HepG2 (cell line): ENCODE measurements around the gene HMHB1. TPM values are rescaled to one million over a fixed set of nuclear protein-coding genes. Genes with fewer than 3 reads are reported as not detected.

Experiments used
- ATAC-seq: fragments of 200-7000 bp; cut with Tn5 transposase; 3 replicates; pipeline ENCODE4 v1.9.1; 2020; ENCODE audit warnings: mild to moderate bottlenecking, moderate library complexity
- BruUV-seq: library from RNA; stranded (reverse); fragments of 400-500 nt; replicated peaks from 2 replicates; lab custom pipeline; 2021; lab: Mats Ljungman, UMichigan
- CTCF ChIA-PET: fragments of 300-600 bp; formaldehyde crosslinking; extraction: SDS; loops from one replicate; lab custom pipeline; 2021; ENCODE audit warnings: low total read pairs, inconsistent platforms, low intra/inter-chr PET ratio; lab: Yijun Ruan, JAX
- POLR2A ChIA-PET: fragments of 350-600 bp; sonication (Branson Sonifier 250); formaldehyde crosslinking; loops from one replicate; lab custom pipeline; 2020; ENCODE audit warnings: antibody characterized with exemption, inconsistent platforms; lab: Yijun Ruan, JAX
- DNase-seq: peaks from one replicate; pipeline ENCODE4 v3.0.0-alpha.2; 2015; ENCODE audit warnings: low spot score
- FAIRE-seq: peaks from 3 replicates; lab custom pipeline; 2011; peaks lifted over from hg19 to GRCh38; lab: Jason Lieb, UNC
- H2AFZ ChIP-seq: one replicate; pipeline ENCODE4 v1.6.1; 2011; ENCODE audit warnings: low read length, inconsistent platforms
- H3K27ac ChIP-seq: fragments of 300-600 bp; 3 replicates; pipeline ENCODE4 v1.8.0; 2011; ENCODE audit warnings: mixed run types, mild to moderate bottlenecking, mixed read lengths, low read length, inconsistent platforms; ENCODE audit not compliant: insufficient read depth; ENCODE audit errors: extremely low read length
- H3K27me3 ChIP-seq, 2 experiments: fragments of 200-600 bp in 1 of 2; 2 replicates in 1 of 2; 3 replicates in 1 of 2; pipeline versions ENCODE4 v1.6.0 to v1.8.0; 2011; ENCODE audit warnings: low read length in 2 of 2, mild to moderate bottlenecking in 2 of 2, moderate library complexity in 2 of 2, inconsistent platforms in 1 of 2; ENCODE audit not compliant: insufficient read depth in 2 of 2, control insufficient read depth in 1 of 2
- H3K36me3 ChIP-seq, 2 experiments: fragments of 200-600 bp in 1 of 2; replicated peaks in 1 of 2; 2 replicates in 1 of 2; 3 replicates in 1 of 2; pipeline versions ENCODE4 v1.5.1 to v1.8.0; 2011; ENCODE audit warnings: low read length in 2 of 2, inconsistent platforms in 1 of 2; ENCODE audit not compliant: insufficient read depth in 2 of 2, control insufficient read depth in 1 of 2
- H3K4me1 ChIP-seq: 2 replicates; pipeline ENCODE4 v1.5.1; 2012; ENCODE audit warnings: low read length, inconsistent platforms; ENCODE audit not compliant: insufficient read depth
- H3K4me2 ChIP-seq: 2 replicates; pipeline ENCODE4 v1.6.0; 2011; ENCODE audit warnings: low read depth, low read length, inconsistent platforms
- H3K4me3 ChIP-seq, 3 experiments: fragments of 200-600 bp in 1 of 3; sonication (generic), shearing (Covaris generic) in 1 of 3; replicated peaks in 1 of 3; 2 replicates each; pipeline ENCODE4 v1.5.1; 2011 to 2016; ENCODE audit warnings: low read length in 3 of 3, inconsistent platforms in 2 of 3, low read depth in 2 of 3, mild to moderate bottlenecking in 2 of 3, control low read depth in 1 of 3, mixed read lengths in 1 of 3; ENCODE audit not compliant: insufficient read depth in 1 of 3
- H3K79me2 ChIP-seq: one replicate; pipeline ENCODE4 v1.6.1; 2011; ENCODE audit warnings: low read length, inconsistent platforms; ENCODE audit not compliant: insufficient read depth
- H3K9ac ChIP-seq: 2 replicates; pipeline ENCODE4 v1.6.0; 2011; ENCODE audit warnings: mild to moderate bottlenecking, low read depth, low read length, inconsistent platforms; ENCODE audit not compliant: insufficient read depth
- H3K9me3 ChIP-seq: 2 replicates; pipeline ENCODE4 v1.5.1; 2012; ENCODE audit warnings: mild to moderate bottlenecking, low read length
- H4K20me1 ChIP-seq: 2 replicates; pipeline ENCODE4 v1.6.0; 2011; ENCODE audit warnings: inconsistent platforms, mild to moderate bottlenecking, low read length, moderate library complexity; ENCODE audit not compliant: insufficient read depth
- FOXA1 ChIP-seq, 2 experiments: fragments of 450-650 bp in 1 of 2; sonication (generic) in 1 of 2; formaldehyde crosslinking in 1 of 2; IDR thresholded peaks; 2 replicates each; pipeline versions ENCODE4 v1.4.0 to v1.6.1; 2016 to 2020; ENCODE audit warnings: missing genetic modification reagents in 1 of 2
- KLF11 ChIP-seq: IDR thresholded peaks from 2 replicates; pipeline ENCODE4 v1.6.1; 2016; ENCODE audit warnings: missing compliant biosample characterization
- NCOA5 ChIP-seq: sonication (generic); formaldehyde crosslinking; IDR thresholded peaks from 2 replicates; pipeline ENCODE4 v1.4.0; 2020; ENCODE audit warnings: missing genetic modification reagents
- NFATC3 ChIP-seq: sonication (generic); formaldehyde crosslinking; IDR thresholded peaks from 2 replicates; pipeline ENCODE4 v1.5.1; 2020; ENCODE audit warnings: mild to moderate bottlenecking, missing genetic modification reagents
- NR1H2 ChIP-seq: sonication (generic); formaldehyde crosslinking; IDR thresholded peaks from 2 replicates; pipeline ENCODE4 v1.8.1; 2022; ENCODE audit warnings: low read depth, missing genetic modification reagents, borderline replicate concordance
- SMAD1 ChIP-seq: sonication (generic); formaldehyde crosslinking; IDR thresholded peaks from 2 replicates; pipeline ENCODE4 v1.4.0; 2020; ENCODE audit warnings: missing genetic modification reagents, low read depth, mild to moderate bottlenecking, borderline replicate concordance
- SP5 ChIP-seq: IDR thresholded peaks from 2 replicates; pipeline ENCODE4 v1.6.1; 2016; ENCODE audit warnings: low read depth, borderline replicate concordance
- SRSF1 ChIP-seq: fragments of 200-400 bp; formaldehyde crosslinking; optimal IDR thresholded peaks from 2 replicates; pipeline ENCODE3; 2017; ENCODE audit warnings: mild to moderate bottlenecking, low read depth, low read length, moderate library complexity
- ZNF333 ChIP-seq: sonication (generic); formaldehyde crosslinking; IDR thresholded peaks from 2 replicates; pipeline ENCODE4 v1.4.0; 2020; ENCODE audit warnings: mild to moderate bottlenecking, missing genetic modification reagents, borderline replicate concordance
- ZNF777 ChIP-seq: sonication (generic); formaldehyde crosslinking; IDR thresholded peaks from 2 replicates; pipeline ENCODE4 v1.4.0; 2020; ENCODE audit warnings: missing genetic modification reagents
- WGBS: methylation state at CpG from one replicate; pipeline ENCODE4 v1.1.6; 2017; ENCODE audit warnings: low lambda C conversion rate; 5-methylcytosine and 5-hydroxymethylcytosine counted together
- in situ Hi-C: cut with HindIII; loops from 2 replicates; pipeline ENCODE4 v1.10.0; 2017; ENCODE audit warnings: low pct_unique_long_range_greater_than_20kb; ENCODE audit not compliant: extremely low pct_ligation_motif_present
- intact Hi-C: fragments of 100-400 bp; cut with micrococcal nuclease; formaldehyde crosslinking; loops from one replicate; pipeline ENCODE4 v1.10.0; 2022; ENCODE audit not compliant: unreplicated experiment
- polyA plus RNA-seq, 8 experiments: library from polyadenylated mRNA; depleted of rRNA in 3 of 8; stranded (reverse) in 7 of 8; unstranded in 1 of 8; fragments of >200 nt; fragmentation: Illumina TruSeq in 4 of 8; extraction: Trizol in 4 of 8; gene quantifications; 2 replicates each; pipeline versions ENCODE4 v1.2.1 to v1.2.3, GENCODE V29; 2011 to 2016; ENCODE audit warnings: low read depth in 4 of 8, missing spikeins in 1 of 8, mixed read lengths in 1 of 8; ENCODE audit not compliant: insufficient read depth in 1 of 8
- total RNA-seq, 5 experiments: library from RNA; depleted of rRNA; stranded (reverse); fragments of >200 nt; fragmentation: Illumina TruSeq; extraction: Trizol; gene quantifications; 2 replicates each; pipeline ENCODE4 v1.2.3, GENCODE V29; 2016; ENCODE audit warnings: low read depth in 1 of 5
- TF ChIP-seq, protein P1 (sequence below): sonication (generic); formaldehyde crosslinking; IDR thresholded peaks from 2 replicates; pipeline ENCODE4 v1.5.0; 2020; ENCODE audit warnings: missing genetic modification reagents, mild to moderate bottlenecking, borderline replicate concordance
- TF ChIP-seq, protein P2 (sequence below): sonication (generic); formaldehyde crosslinking; IDR thresholded peaks from 2 replicates; pipeline ENCODE4 v1.5.1; 2020; ENCODE audit warnings: mild to moderate bottlenecking, missing genetic modification reagents, moderate library complexity
- TF ChIP-seq, protein P3 (sequence below): sonication (generic); formaldehyde crosslinking; IDR thresholded peaks from 2 replicates; pipeline ENCODE4 v1.4.0; 2020; ENCODE audit warnings: missing genetic modification reagents

HMHB1 gene
- total and polyA plus RNA-seq, 2 of the 13 experiments (the other 11 are each of a cell fraction or from before 2014, with no cell fraction given) = not detected

GRCh38 chr5:143801252-143801939 is 10.6 kb upstream of the HMHB1 start:
- Histone ChIP-seq H3K9me3 (no peaks in the 10 kb centered on the region), H3K27me3 (0 out of 5 replicates have a peak, but pooled peaks cover 0 to 2% of the 10 kb centered on the region in 2 experiments), H3K27ac (no peak overlapping the region), H3K4me1 (no peaks in the 10 kb centered on the region), H3K4me3 (no peak overlapping the region), H3K9ac (no peak overlapping the region), H4K20me1 (no peaks in the 10 kb centered on the region; the same call in 1 of the 2 replicates), H3K79me2 (no peaks in the 10 kb centered on the region), H3K36me3 (no peaks in the 10 kb centered on the region), H2AFZ (no peak overlapping the region), H3K4me2 (no peak overlapping the region)
- DNase-seq (no peak), FAIRE-seq (no peak), ATAC-seq (no peak; the same call in 2 of the 3 replicates)
- TF ChIP-seq, protein P1, sequence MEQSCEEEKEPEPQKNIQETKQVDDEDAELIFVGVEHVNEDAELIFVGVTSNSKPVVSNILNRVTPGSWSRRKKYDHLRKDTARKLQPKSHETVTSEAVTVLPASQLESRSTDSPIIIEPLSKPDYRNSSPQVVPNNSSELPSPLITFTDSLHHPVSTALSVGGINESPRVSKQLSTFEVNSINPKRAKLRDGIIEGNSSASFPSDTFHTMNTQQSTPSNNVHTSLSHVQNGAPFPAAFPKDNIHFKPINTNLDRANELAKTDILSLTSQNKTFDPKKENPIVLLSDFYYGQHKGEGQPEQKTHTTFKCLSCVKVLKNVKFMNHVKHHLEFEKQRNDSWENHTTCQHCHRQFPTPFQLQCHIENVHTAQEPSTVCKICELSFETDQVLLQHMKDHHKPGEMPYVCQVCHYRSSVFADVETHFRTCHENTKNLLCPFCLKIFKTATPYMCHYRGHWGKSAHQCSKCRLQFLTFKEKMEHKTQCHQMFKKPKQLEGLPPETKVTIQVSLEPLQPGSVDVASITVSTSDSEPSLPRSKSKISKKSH (CRISPR knock-in tag) = no peak
- TF ChIP-seq ZNF777 = no peak
- no peak for TF ChIP-seq NFATC3 (CRISPR knock-in tag)
- no peak for TF ChIP-seq ZNF333 (CRISPR knock-in tag)
- no peak for TF ChIP-seq SRSF1
- no peak for TF ChIP-seq NCOA5
- no peak for TF ChIP-seq NR1H2 (CRISPR knock-in tag)
- TF ChIP-seq FOXA1 (IDR thresholded peaks at IDR 0.05) = no peak
- TF ChIP-seq FOXA1 (CRISPR knock-in tag; IDR thresholded peaks at IDR 0.05) = no peak
- no peak for TF ChIP-seq SP5 (CRISPR knock-in tag)
- no peak for TF ChIP-seq KLF11
- TF ChIP-seq, protein P2, sequence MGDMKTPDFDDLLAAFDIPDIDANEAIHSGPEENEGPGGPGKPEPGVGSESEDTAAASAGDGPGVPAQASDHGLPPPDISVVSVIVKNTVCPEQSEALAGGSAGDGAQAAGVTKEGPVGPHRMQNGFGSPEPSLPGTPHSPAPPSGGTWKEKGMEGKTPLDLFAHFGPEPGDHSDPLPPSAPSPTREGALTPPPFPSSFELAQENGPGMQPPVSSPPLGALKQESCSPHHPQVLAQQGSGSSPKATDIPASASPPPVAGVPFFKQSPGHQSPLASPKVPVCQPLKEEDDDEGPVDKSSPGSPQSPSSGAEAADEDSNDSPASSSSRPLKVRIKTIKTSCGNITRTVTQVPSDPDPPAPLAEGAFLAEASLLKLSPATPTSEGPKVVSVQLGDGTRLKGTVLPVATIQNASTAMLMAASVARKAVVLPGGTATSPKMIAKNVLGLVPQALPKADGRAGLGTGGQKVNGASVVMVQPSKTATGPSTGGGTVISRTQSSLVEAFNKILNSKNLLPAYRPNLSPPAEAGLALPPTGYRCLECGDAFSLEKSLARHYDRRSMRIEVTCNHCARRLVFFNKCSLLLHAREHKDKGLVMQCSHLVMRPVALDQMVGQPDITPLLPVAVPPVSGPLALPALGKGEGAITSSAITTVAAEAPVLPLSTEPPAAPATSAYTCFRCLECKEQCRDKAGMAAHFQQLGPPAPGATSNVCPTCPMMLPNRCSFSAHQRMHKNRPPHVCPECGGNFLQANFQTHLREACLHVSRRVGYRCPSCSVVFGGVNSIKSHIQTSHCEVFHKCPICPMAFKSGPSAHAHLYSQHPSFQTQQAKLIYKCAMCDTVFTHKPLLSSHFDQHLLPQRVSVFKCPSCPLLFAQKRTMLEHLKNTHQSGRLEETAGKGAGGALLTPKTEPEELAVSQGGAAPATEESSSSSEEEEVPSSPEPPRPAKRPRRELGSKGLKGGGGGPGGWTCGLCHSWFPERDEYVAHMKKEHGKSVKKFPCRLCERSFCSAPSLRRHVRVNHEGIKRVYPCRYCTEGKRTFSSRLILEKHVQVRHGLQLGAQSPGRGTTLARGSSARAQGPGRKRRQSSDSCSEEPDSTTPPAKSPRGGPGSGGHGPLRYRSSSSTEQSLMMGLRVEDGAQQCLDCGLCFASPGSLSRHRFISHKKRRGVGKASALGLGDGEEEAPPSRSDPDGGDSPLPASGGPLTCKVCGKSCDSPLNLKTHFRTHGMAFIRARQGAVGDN = no peak
- TF ChIP-seq, protein P3, sequence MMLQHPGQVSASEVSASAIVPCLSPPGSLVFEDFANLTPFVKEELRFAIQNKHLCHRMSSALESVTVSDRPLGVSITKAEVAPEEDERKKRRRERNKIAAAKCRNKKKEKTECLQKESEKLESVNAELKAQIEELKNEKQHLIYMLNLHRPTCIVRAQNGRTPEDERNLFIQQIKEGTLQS = no peak
- TF ChIP-seq SMAD1 (CRISPR knock-in tag) = no peak
- ChIA-PET POLR2A (no interaction called here), CTCF (no interaction called here)
- BruUV-seq = no TSS peak
- in situ Hi-C loops = loop anchor here (25.0 kb wide), 1 partner anchor 364 kb away; no protein-coding TSS in a partner anchor
- 37% methylated on average over 6 of the region's 6 CpGs for WGBS
- intact Hi-C loops = no loop called here
